HAP-1 (cell line): ENCODE measurements around the gene ADAMTSL3.

Experiments used
- DNase-seq, 2 experiments: peaks; one replicate each; pipeline ENCODE4 v3.0.0-alpha.2; 2016 to 2020; ENCODE audit warnings: low spot score in 2 of 2
- H3K27me3 ChIP-seq: fragments of 250-450 bp; sonication (Bioruptor Pico); 2 replicates; pipeline ENCODE4 v1.5.1; 2020; ENCODE audit warnings: low read depth, mild to moderate bottlenecking, moderate library complexity
- H3K36me3 ChIP-seq: fragments of 250-450 bp; sonication (Bioruptor Pico); replicated peaks from 2 replicates; pipeline ENCODE4 v1.5.1; 2020; ENCODE audit warnings: mild to moderate bottlenecking
- H3K4me1 ChIP-seq: fragments of 250-450 bp; sonication (Bioruptor Pico); 2 replicates; pipeline ENCODE4 v1.5.1; 2020; ENCODE audit warnings: mild to moderate bottlenecking
- H3K4me3 ChIP-seq: fragments of 250-450 bp; sonication (Bioruptor Pico); 2 replicates; pipeline ENCODE4 v1.5.1; 2020; ENCODE audit warnings: mild to moderate bottlenecking, moderate library complexity
- H3K9me3 ChIP-seq: fragments of 250-450 bp; sonication (Bioruptor Pico); 2 replicates; pipeline ENCODE4 v1.5.1; 2020; ENCODE audit warnings: mild to moderate bottlenecking, moderate library complexity
- in situ Hi-C: fragments of 300-500 bp; cut with MboI; formaldehyde crosslinking; loops from 3 replicates; pipeline ENCODE4 v1.14.3; 2020; ENCODE audit warnings: low sequenced_read_pairs, inconsistent platforms, mixed read lengths

ADAMTSL3 gene

DNA sequence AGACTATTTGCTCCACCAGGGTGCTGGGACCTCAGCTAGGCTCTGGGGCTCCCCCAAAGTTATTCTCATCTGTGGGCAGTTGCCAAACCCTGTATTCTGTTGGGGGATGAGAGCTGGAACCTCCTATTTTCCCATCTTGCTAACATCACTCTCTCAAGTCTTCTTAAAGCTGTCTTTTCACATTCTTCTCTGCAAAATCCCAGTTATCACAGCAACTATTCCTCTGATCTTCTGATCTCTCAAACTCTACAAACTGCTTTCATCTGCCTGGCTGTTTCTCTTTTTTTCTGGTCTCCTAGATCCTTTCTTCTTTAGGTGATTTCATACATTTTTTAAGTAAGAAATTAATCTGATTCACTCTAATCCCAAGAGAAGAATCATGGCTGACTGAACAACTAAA lies 10.7 kb upstream of the ADAMTSL3 start:
- Histone ChIP-seq H3K4me1 (no peaks in the 10 kb centered on the region), H3K27me3 (no peaks in the 10 kb centered on the region; the same call in 1 of the 2 replicates), H3K36me3 (no peaks in the 10 kb centered on the region), H3K9me3 (no peaks in the 10 kb centered on the region), H3K4me3 (no peak overlapping the region)
- DNase-seq: no peak
- in situ Hi-C loops: no loop called here

DNA sequence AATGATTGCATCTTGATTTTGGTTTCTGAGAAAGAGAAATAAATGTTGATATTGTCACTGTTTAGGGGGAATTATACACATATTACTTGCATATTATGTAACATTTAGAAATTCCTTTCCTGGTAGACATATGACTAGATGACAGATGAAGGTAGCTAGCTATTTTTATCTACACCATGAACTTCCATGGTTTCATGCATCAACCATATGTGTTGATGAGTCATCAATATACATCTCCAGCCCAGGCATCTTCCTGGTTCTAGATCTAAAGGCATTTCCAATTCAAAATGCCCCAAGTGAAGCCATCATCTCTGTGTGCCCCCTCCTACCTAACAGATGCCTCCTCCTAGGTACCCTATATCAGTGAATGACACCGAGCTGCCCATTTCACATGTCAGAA lies 9.5 kb upstream of the ADAMTSL3 start:
- in situ Hi-C loops: no loop called here
- H3K4me3 ChIP-seq: no peak overlapping the region
- no peaks in the 10 kb centered on the region for H3K9me3 ChIP-seq
- H3K27me3 ChIP-seq: no peaks in the 10 kb centered on the region; the same call in 1 of the 2 replicates
- no peak for DNase-seq
- no peaks in the 10 kb centered on the region for H3K36me3 ChIP-seq
- no peaks in the 10 kb centered on the region for H3K4me1 ChIP-seq

DNA sequence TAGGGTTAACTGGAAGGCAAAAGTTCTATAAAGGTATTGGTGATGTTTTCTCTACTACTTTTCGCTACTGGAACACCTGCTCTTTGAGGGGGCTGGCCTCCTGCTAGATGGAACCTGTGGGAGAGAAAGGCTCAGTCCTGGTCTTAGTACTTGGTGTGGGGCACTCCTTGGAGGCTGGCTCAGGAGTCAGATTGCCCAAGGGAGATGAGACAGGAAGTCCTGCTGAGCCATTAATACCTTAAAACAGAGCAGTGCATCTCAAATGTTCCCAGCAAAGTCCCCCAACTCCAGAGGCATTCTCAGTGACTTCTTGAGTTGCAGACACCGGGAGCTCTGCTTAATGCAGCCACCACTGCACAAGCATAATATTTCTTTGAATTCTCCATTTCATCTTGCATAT lies 3.1 kb upstream of the ADAMTSL3 start:
- Histone ChIP-seq H3K4me1 (no peaks in the 10 kb centered on the region), H3K4me3 (no peak overlapping the region), H3K9me3 (peaks cover 3% of the 10 kb centered on the region), H3K36me3 (no peaks in the 10 kb centered on the region), H3K27me3 (peaks cover 19% of the 10 kb centered on the region)
- in situ Hi-C loops: no loop called here
- no peak for DNase-seq

DNA sequence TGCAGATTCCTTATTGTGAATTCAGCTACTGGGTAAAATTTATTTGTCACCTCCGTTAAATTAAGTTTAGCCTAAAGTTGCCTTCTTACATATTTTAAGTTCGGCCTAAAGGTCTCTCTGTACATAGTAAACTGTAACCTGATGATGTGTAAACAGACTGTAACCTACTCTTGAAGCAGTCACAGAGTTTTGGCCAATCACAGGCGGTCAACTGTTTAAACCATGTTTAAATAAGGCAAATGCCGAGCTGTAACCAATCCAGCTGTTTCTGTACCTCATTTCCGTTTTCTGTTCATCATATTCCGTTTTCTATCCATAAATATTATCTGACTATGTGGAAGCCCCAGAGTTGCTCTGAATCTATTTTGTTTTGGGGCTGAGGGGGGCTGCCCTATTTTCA lies 2.4 kb upstream of the ADAMTSL3 start:
- H3K36me3 ChIP-seq: no peaks in the 10 kb centered on the region
- H3K27me3 ChIP-seq: peaks cover 19% of the 10 kb centered on the region
- H3K9me3 ChIP-seq: peaks cover 3% of the 10 kb centered on the region
- no peaks in the 10 kb centered on the region for H3K4me1 ChIP-seq
- DNase-seq: no peak
- no peak overlapping the region for H3K4me3 ChIP-seq
- in situ Hi-C loops: no loop called here

DNA sequence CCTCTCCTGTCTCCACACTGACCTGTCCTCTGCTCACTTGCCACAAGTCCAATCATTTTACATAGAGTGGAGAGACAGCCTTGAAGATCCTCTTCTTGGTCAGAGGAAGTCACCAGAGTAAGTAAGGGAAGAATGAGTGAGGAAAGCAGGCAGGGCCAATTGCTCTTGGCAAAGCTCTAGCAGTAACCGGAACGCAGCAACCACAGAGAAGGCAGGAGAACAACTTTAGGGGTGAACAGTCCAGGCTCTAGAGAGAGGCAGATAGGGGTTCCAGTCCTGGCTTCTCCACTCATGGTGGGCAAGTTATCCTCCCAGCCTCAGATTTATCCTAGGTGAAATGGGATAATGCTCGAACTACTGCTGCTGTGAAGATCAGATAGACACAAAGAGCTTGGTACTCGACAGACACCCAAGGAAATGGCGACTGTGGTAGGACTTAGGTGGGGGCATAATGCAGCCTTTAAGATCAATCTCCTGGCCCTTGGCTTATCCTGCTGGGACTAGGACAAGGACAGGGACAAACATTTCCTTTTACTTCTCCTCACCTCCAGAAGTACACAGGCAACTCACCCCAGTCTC lies 1.2 kb upstream of the ADAMTSL3 start:
- peaks cover 3% of the 10 kb centered on the region for H3K9me3 ChIP-seq
- no peak for DNase-seq
- no peak overlapping the region for H3K4me3 ChIP-seq
- peaks cover 19% of the 10 kb centered on the region for H3K27me3 ChIP-seq
- H3K4me1 ChIP-seq: no peaks in the 10 kb centered on the region
- no peaks in the 10 kb centered on the region for H3K36me3 ChIP-seq
- in situ Hi-C loops: no loop called here

DNA sequence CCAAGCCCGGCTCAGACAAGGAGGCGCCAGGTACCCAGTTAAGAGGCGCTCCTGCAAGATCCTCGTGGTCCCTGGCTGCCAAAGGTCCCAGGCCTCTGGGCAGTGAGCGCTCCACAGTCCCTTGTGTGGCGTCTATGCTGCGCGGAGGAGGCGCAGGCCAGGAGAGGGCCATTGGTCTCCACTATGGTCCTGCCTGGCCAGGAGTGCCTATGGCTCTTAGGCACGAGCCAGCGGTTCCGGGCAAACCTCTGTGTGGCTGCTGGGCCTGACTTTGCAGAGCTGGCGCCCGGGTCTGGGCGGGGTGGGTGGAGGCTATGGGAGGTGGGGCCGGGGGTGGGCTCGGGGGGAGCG lies 660 bp upstream of the ADAMTSL3 start:
- H3K4me1 ChIP-seq: no peaks in the 10 kb centered on the region
- no peak overlapping the region for H3K4me3 ChIP-seq
- no peaks in the 10 kb centered on the region for H3K36me3 ChIP-seq
- peaks cover 19% of the 10 kb centered on the region for H3K27me3 ChIP-seq
- in situ Hi-C loops: no loop called here
- H3K9me3 ChIP-seq: peaks cover 3% of the 10 kb centered on the region
- DNase-seq: no peak

DNA sequence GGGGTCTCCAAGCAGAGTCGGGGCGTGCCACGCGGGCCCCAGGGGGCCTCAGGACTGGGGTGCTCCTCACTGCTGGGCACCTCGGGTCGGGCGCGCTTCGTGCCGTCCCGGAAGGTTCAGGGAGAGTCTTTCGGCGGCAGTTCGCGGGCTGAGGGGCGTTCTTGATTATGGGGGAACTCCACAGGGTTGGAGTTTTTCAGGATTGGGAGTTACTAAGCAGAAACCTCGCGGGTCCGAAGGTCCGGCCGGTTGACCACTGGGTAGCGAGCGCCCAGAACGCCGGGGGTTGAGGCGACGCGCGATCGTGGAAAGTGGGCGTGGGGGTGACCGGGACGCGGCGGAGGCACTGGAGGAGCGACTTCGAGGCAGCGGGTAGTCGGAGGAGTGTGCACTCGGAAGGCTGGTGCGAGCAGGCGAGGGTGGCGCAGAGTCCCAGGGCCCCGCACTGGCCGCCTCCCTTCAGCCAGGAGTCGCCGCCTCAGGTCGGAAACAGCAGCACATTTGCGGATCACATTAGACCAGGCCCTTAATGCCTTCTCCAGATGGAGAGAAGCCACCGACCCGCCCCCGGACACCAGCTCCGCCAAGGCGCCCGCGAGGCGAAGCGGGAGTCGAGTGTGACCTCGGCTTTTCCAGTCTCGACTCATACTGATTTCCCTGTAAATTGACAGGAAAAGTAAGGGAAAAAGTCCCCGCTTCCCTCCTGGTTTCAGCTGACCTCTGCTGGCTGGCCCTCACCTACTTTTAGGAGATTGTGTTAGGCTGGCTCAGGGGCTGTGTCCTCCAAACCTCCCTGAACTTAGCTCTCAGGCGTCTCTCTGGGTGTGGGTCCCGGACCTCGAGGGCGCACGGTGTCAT lies 685 bp downstream of the ADAMTSL3 start:
- in situ Hi-C loops: no loop called here
- Histone ChIP-seq H3K36me3 (no peaks in the 10 kb centered on the region), H3K4me1 (no peaks in the 10 kb centered on the region), H3K4me3 (no peak overlapping the region), H3K9me3 (peaks cover 3% of the 10 kb centered on the region), H3K27me3 (peaks cover 19% of the 10 kb centered on the region)
- no peak for DNase-seq

DNA sequence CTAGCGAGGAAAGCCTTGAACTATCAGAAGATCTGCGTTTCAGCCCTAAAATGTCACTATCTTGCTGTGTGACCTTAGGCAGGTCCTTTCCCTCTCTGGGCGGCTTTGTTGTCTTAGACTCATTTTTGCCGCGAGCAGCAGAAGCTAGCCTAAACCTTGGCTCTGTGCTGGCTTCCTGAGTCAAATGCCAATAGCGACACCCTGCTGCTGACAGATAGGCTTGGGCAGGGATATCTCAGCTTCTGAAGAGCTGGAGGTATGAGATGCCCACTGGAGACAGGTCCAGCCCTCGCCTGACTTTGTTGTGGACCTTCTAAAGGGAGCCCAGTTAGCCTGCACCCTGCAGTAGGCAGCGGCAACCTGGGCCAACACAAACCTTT lies 1.3 kb downstream of the ADAMTSL3 start:
- peaks cover 3% of the 10 kb centered on the region for H3K9me3 ChIP-seq
- no peaks in the 10 kb centered on the region for H3K4me1 ChIP-seq
- no peaks in the 10 kb centered on the region for H3K36me3 ChIP-seq
- H3K27me3 ChIP-seq: peaks cover 19% of the 10 kb centered on the region
- no peak overlapping the region for H3K4me3 ChIP-seq
- in situ Hi-C loops: no loop called here
- no peak for DNase-seq

DNA sequence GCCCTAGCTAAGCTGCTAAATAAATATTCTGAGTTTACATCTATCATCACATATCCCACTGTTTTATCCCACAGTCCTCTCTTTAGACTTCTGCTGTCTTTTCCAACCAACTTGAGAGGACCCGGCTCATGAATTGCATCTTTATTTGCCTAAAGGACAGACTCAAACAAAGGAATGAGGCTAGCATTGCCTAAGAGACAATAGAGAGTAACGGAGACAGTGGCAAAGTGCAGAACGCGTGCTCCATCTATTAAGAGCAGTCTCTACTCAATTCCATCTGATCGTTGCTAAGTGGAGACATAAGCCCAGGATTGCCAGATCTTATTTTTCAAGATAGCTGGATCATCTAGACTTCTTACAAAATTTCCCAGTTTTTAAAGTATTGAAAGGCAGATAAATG lies 2.3 kb downstream of the ADAMTSL3 start:
- no peaks in the 10 kb centered on the region for H3K36me3 ChIP-seq
- in situ Hi-C loops: no loop called here
- H3K4me3 ChIP-seq: no peak overlapping the region
- peaks cover 3% of the 10 kb centered on the region for H3K9me3 ChIP-seq
- no peak for DNase-seq
- H3K4me1 ChIP-seq: no peaks in the 10 kb centered on the region
- H3K27me3 ChIP-seq: peaks cover 16% of the 10 kb centered on the region

DNA sequence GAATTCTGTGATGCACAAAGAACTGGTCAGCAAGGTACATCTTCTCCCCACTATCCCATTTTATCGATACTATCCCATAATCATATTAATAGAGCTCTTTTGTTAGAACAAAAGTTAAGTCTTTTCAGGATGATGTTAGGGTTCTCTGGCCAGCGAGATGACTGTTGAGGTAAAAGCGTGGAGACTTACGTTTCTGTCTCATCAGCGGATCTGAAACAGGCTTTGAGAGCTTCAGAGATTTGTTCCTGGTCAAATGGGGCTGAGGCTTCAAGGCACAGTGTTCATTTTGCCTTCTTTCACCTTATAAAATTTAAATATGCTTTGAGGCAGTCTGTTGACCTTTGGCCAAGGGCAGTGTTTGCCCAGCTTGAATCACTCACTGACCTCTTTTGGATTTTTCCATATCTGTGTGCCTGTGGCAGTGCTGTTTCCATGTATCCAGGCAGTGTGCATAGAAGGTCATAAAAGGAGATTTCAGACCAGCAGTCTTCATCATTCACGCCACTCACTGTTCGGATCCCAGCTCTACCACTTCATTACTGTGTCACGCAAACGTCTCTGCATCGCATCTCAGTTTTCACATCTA lies 3.1 kb downstream of the ADAMTSL3 start:
- H3K4me1 ChIP-seq: no peaks in the 10 kb centered on the region
- peaks cover 11% of the 10 kb centered on the region for H3K27me3 ChIP-seq
- no peak for DNase-seq
- H3K9me3 ChIP-seq: peaks cover 3% of the 10 kb centered on the region; the same call in 1 of the 2 replicates
- no peaks in the 10 kb centered on the region for H3K36me3 ChIP-seq
- H3K4me3 ChIP-seq: no peak overlapping the region
- in situ Hi-C loops: no loop called here

DNA sequence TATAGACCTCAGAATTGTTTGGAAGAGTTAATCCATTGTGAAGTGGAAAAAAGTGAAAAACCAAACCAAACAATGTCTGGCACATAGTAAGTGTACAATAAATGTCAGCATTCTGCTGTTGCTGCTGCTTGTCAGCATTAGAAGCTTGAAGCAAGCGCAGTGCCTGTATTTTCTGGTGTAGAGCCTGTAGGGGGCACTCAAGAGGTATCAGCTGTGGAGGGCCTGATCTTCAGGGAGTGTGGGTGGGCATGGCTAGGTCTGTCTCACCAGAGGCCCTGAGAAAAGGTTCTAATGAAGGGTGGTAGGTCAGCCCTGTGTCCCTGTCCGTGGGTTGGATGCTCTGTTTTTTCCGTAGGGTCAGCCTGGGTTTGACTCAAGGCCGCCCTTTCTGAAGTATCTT lies 3.6 kb downstream of the ADAMTSL3 start:
- no peaks in the 10 kb centered on the region for H3K4me1 ChIP-seq
- H3K36me3 ChIP-seq: no peaks in the 10 kb centered on the region
- DNase-seq: peak in 1 of 2 experiments; percentile 36
- H3K4me3 ChIP-seq: no peak overlapping the region
- in situ Hi-C loops: no loop called here
- H3K9me3 ChIP-seq: peaks cover under 1% of the 10 kb centered on the region; the same call in 1 of the 2 replicates
- H3K27me3 ChIP-seq: peaks cover 7% of the 10 kb centered on the region

DNA sequence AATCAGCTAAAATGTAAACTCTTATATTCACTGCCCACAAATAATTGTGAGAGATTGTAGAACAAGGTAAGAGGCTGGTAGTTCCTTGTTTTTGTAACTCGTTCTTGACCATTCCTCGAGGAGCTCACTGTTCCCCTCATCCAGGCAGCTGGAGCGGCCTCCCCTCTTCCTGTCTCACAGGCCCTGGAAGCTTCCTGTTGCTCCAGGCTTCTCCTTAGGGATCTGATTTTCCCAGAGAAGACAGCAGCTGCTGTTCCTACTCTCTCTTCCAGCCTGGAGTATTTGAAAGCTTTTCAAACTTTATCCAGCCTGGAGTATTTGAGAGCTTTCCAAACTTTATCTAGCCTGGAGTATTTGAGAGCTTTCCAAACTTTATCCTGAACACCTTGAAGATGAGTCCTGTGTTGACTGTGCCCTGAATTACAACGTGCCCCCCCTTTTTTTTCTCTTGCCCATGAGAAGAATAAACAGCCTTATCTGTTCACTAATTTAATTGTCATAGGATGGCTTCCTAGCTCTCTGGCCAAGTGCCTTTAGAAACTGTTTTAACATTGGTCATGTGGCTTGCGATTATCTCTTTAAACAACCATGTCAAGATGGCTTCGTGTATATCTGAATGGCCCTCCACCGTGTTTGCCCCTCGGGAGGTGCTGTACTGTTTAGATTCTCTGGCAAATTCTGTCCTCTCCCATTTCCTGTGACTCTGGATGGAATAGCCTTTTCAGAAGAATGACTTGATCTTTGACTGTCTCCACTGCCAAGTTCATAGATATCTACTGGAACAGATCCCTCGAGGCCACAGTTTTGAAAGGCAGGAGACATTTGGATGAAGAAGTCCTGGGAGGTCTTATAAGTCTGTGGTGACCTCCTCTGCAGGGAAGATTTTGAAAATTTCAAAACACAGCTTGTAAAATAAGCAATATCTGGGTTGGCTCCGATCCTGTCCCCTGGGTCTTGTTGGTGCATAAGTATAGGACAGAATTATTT lies 4.8 kb downstream of the ADAMTSL3 start:
- no peak for DNase-seq
- H3K4me3 ChIP-seq: no peak overlapping the region
- H3K27me3 ChIP-seq: no peaks in the 10 kb centered on the region; the same call in 1 of the 2 replicates
- no peaks in the 10 kb centered on the region for H3K4me1 ChIP-seq
- no peaks in the 10 kb centered on the region for H3K9me3 ChIP-seq
- no peaks in the 10 kb centered on the region for H3K36me3 ChIP-seq
- in situ Hi-C loops: no loop called here

DNA sequence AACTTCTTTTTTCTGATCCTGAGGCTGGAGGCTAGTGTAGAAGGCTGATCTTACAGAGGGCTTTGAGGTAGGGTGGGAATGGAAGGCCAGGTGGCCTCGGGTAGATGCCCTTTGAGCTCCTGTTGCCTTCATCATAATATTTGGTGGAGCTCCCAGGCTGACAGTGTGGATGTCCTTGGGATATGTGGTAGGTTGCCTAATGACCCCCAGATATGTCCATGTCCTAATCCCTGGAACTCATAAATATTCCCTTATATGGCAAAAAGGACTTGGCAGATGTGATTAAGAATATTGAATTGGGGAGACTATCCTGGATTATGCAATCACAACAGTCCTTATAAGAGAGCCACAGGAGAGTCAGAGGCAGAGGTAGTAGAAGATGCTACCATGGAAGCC lies 5.5 kb downstream of the ADAMTSL3 start:
- no peaks in the 10 kb centered on the region for H3K9me3 ChIP-seq
- no peaks in the 10 kb centered on the region; the same call in 1 of the 2 replicates for H3K27me3 ChIP-seq
- no peaks in the 10 kb centered on the region for H3K36me3 ChIP-seq
- H3K4me1 ChIP-seq: no peaks in the 10 kb centered on the region
- in situ Hi-C loops: no loop called here
- no peak for DNase-seq
- H3K4me3 ChIP-seq: no peak overlapping the region
